HG03469 (cell line): Measurements from ENCODE around the gene KLK8.

Source experiments
- ATAC-seq: cut with Tn5 transposase; IDR thresholded peaks from one replicate; pipeline ENCODE4 v1.9.1; 2021; ENCODE audit warnings: mild to moderate bottlenecking, moderate library complexity, moderate number of reproducible peaks; ENCODE audit not compliant: unreplicated experiment

KLK8 gene

DNA sequence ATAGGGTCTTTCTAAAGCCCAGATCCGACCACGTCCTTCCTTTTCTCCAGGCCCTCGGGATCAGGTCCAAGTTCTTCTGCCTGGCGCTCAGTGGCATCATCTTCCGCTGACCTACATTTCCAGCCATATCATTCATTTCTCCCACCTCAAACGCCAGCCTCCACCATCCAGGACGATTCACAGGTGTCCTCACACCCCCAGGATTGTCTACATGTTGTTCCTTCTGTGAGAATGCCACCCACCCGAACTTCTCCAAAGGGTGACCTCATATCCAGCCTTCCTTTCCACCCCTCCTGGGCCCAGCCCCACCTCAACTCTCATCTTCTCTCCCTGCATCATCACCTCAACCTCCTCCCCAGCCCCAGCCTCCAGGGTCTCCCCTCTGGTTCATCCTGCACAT, 43.8 kb downstream of the KLK8 start:
- ATAC-seq, result no peak

DNA sequence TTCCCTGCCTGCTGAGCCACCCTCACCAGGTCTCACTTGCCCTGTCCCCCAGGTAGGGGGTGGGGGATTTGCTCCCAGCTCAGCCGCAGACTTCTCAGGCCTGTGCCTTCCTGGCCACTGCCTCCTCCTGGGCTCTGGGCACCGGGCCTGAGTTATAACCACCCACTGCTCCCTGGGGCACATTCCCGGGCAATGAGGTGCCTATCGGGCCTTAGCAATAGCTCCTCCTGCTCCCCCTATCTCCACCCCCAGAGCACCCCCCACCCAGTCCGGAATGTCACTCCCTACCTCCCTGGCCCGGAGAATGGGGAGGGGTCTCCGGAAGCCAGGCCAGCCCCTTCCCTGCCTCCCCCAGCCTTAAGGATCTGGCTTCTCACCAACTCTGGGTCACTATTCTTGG, 48.5 kb downstream of the KLK8 start, which contains the start of gene KLK5:
Gene KLK5, minus strand, starts transcription at position 129 of the 400 bp plus-strand sequence. CDS start 381 bp downstream, outside the sequence.
- no peak for ATAC-seq

DNA sequence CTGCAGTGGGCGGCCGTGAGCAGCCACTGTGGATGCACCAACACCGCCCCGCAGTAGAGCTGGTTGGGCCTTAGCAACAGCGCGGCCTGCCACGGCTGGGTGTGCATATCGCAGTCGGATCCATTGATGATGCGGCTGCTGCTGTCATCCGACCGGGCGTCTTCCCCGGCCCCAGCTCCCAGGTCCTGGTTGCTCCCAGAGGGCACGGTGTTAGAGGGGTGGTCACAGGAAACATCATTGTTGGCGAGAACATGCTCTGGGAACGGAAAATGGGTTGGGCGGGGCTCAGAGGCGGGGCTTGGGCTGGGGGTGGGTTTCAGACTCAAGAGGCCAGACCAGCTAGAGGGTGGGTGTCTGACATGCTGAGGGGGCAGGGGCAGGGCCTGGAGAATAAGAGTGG, 51.5 kb downstream of the KLK8 start:
- no peak for ATAC-seq

DNA sequence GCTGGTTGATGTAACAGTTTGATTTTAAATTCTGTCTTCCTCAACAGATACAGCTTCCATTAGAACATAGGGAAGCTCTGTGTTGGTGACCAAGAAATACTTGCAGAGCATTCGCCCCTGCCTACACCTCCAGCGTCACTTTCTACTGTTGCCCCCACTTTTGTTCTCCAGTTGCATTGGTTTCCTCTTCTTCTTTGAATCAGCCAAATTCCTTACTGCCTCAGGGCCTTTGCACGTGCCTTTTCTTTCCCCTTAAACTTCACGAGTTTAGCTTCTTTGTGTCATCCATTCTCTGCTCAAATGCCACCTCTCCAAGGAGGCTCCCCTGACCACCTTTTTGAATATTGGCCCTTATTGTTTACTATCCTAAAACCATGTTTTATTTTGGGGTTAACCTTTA, 54.3 kb downstream of the KLK8 start:
- no peak for ATAC-seq
